HG03108 (cell line): ENCODE results near the gene MED22.

Source experiments
- ATAC-seq: cut with Tn5 transposase; IDR thresholded peaks from one replicate; pipeline ENCODE4 v1.9.1; 2021; ENCODE audit warnings: moderate library complexity; ENCODE audit not compliant: unreplicated experiment

The MED22 gene

GRCh38 chr9:133356391-133357091 is 8.6 kb upstream of the MED22 start, which contains the start of the genes SURF1 and SURF2:
SURF1 (minus strand) TSS chr9:133356487; CDS start chr9:133356453, 34 bp downstream.
SURF2 (plus strand) TSS chr9:133356550; CDS start chr9:133356593, 43 bp downstream.
- peak; percentile 74 for ATAC-seq

GRCh38 chr9:133355881-133356357 is 8.0 kb upstream of the MED22 start:
- no peak for ATAC-seq

DNA sequence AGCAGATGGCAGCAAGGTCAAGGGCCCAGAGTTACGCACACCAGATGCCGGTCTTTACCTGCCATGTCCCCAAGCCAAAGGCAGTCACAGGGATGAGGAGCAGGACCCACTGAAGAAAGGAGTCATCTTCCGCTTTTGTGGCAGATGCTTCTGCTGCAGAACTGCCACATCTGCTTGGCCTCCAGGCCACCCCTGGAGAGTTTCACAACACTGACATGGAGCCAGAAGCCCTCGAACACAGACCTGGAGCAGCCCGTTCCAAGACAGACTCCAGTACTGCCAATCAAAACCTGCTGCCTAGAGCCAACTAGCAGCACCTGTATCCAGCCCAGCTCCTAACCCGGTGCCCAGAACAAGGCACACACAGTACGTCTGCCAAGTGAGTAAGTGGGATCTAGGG is 6.8 kb upstream of the MED22 start:
- ATAC-seq, result no peak

GRCh38 chr9:133353548-133353947 is 5.6 kb upstream of the MED22 start:
- ATAC-seq, result no peak

DNA sequence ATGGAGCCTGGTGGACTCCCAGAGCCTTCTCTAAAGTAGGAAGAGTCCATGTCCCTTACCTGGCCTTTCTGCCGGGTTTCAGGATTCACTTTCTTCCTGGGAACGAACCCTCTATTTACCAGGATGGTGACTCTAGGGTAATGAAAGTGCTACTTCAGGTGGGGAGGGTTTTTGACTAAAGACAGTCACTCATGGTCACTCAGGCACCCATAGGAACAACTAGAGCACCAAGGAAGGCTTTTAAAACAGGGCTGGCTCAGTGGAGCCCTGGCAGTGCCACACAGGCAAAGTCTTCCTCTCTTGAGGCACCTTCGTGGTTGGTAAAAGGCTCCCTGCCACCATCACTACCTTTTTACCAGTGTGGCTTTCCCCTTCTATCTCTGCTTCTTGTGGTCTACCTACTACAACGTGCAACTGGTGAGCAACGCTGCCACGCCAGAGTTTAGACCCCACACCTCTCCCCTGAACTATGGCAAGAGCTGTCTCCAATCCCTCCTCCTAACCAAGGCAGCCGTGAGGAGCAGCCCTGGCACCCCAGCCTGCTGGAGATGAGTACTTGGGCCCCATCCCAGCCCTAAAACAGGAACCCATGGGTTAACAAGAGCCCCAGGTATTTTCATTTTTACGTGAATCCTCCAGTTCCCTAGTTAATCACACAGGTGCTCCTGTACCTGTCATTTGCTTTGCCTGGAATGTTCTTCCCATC is 4.9 kb upstream of the MED22 start:
- ATAC-seq, result no peak

- no peak for ATAC-seq
Measured at GRCh38 chr9:133351908-133352634, 4.1 kb upstream of the MED22 start.

DNA sequence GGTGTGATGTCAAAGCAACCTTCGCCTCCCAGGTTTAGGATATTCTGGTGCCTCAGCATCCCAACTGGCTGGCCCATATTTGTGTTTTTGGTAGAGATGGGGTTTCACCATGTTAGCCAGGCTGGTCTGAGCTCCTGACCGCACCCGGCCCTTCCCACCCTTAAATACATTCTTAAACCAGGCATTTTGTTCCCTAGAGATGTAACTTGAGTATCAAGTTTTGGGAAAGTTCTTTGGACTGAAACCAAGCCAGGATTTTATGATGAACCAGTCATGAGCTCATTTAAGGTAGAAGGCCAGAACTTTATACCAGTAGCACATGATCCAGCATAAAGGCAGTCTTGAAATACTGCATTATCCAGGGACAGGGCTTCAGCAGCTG is 3.6 kb upstream of the MED22 start:
- no peak for ATAC-seq

- no peak for ATAC-seq
Measured at GRCh38 chr9:133349965-133350616, 2.2 kb upstream of the MED22 start.

GRCh38 chr9:133348718-133349573 is 1.0 kb upstream of the MED22 start:
- no peak for ATAC-seq

- peak; percentile 12 for ATAC-seq
Measured at GRCh38 chr9:133347515-133347984, 381 bp downstream of the MED22 start.

GRCh38 chr9:133346021-133346785 is 1.7 kb downstream of the MED22 start:
- no peak for ATAC-seq

GRCh38 chr9:133345596-133345995 is 2.3 kb downstream of the MED22 start:
- ATAC-seq, result no peak

DNA sequence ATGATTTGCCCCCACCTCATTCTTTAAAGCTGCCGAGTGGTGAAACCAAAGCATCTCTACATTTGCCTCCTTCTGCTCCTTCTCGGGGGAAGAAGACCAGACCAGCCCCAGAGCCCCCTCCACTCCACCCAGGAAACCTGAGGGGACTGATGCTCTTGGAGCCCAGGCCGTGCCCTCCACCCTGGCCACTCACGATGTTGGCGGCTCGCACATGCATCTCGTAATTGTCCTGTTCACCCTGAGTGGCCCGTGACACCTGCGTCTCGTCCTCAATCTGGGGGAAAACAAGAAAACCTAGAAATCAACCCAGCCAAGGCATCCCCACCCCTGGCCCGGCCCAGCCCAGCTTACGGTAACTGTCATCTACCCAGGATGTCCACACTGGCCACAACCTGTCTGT is 3.0 kb downstream of the MED22 start:
- ATAC-seq, result no peak

DNA sequence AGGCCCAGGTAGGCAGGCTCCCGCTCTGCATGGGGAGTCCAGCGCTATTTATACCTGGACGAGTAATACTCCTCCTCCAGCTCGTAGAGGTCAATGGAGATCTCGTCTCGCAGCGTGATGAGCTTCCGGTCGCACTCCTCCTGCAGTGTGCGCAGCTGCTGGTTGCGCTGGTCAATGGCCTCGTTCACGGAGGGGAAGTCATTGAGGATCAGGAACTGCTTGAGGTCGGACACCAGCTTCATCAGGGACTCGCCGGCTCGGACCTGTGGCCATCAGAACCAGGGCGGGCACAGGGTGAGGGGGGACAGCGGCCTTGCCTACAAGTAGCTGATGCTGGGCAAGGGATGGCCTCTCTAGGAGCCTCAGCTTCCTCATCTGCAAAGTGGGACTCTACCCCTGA is 3.9 kb downstream of the MED22 start:
- ATAC-seq, result no peak

- no peak for ATAC-seq
Measured at GRCh38 chr9:133342570-133342969, 5.4 kb downstream of the MED22 start.

GRCh38 chr9:133342069-133342406 is 5.9 kb downstream of the MED22 start:
- no peak for ATAC-seq

DNA sequence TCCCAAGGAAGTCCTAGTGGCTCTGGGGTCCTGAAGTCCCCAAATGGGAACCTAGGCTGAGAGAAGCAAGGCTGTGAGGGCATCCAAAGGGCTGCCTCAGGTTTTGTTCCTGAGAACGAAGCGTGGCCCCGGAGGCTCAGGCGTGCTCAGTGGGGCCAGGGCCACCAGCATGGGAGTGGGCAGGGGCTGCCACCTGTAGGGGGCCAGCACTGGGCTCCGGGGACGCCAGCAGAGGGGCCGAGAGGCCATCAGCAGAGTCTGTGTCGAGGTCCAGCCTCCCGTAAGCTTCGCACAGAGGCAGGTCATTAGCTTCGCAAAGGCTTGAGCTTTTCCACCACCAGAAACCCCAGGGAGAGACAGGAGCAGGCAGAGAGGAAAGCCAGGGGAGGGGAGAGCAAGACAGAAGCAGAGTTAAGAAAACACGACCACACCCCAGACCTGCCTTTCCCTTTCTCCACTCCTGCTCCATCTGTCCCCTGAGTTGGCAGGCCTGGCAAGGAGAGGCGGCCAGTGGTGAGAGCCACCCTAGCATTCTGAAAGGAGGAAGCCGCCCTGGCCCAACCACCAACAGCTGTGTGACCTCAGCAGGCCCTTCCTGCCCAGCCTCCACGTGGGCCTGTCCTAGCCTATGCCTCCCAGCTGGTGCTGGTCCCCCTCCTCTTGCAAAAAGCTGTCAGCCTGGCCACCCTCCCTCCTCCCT is 6.4 kb downstream of the MED22 start:
- no peak for ATAC-seq

GRCh38 chr9:133340916-133341315 is 7.0 kb downstream of the MED22 start:
- no peak for ATAC-seq

DNA sequence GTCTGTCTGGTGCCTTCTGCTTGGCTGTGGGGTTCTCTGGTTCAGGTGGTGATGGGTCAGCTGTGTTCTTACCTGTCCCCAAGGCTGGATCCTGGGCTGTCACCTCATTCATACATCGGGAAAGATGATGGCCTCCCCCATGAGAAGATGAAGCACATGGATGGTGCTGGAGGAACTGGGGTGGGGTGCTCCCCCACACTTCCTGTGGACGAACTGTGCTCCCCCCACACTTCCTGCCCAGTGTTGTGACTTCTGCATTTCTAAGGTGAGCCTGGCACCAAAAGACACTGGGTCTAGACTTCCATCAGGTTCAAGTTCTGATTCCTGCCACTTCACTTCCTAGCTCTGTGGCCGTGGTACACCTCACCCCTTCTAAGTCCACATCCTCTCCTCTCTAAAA is 7.7 kb downstream of the MED22 start:
- ATAC-seq, result no peak
